OCI-LY7 (cell line): ENCODE results near the gene PCDHB8. TPM values are rescaled to one million over a fixed set of nuclear protein-coding genes. Genes with fewer than 3 reads are reported as not detected.
"Not testable (repeated sequence)": the region's sequence is repeated elsewhere in the genome, so short reads cannot be mapped to it uniquely, and the experiment has no call there.

ENCODE experiments used
- BruUV-seq: library from RNA; stranded (reverse); fragments of 400-500 nt; replicated peaks from 2 replicates; lab custom pipeline; 2021; lab: Mats Ljungman, UMichigan
- CTCF ChIA-PET: fragments of 300-600 bp; sonication (Branson Sonifier 250); formaldehyde crosslinking; loops from one replicate; lab custom pipeline; 2022; ENCODE audit warnings: antibody characterized with exemption; ENCODE audit not compliant: unreplicated experiment; lab: Charles Lee
- POLR2A ChIA-PET: fragments of 300-600 bp; sonication (Branson Sonifier 250); formaldehyde crosslinking; loops from one replicate; lab custom pipeline; 2022; ENCODE audit warnings: antibody characterized with exemption; lab: Charles Lee
- DNase-seq: peaks from one replicate; pipeline ENCODE4 v3.0.0-alpha.2; 2015; ENCODE audit warnings: low spot score
- H2AFZ ChIP-seq: fragments of 200-600 bp; sonication (generic), shearing (Covaris generic); 2 replicates; pipeline ENCODE4 v1.6.1; 2014; ENCODE audit warnings: mild to moderate bottlenecking, antibody characterized with exemption, low read length, moderate library complexity
- H3K27ac ChIP-seq: fragments of 200-600 bp; sonication (generic); 2 replicates; pipeline ENCODE4 v1.5.1; 2014; ENCODE audit warnings: mixed run types, low read depth, mild to moderate bottlenecking, moderate library complexity, low read length, inconsistent platforms; ENCODE audit not compliant: poor library complexity, severe bottlenecking
- H3K36me3 ChIP-seq: fragments of 200-600 bp; sonication (generic); 2 replicates; pipeline ENCODE4 v1.6.1; 2014; ENCODE audit warnings: mild to moderate bottlenecking, antibody characterized with exemption, low read length, moderate library complexity, mixed read lengths; ENCODE audit not compliant: insufficient read depth
- H3K4me1 ChIP-seq: fragments of 200-600 bp; sonication (generic); 2 replicates; pipeline ENCODE4 v1.5.1; 2014; ENCODE audit warnings: mild to moderate bottlenecking, low read length; ENCODE audit not compliant: insufficient read depth, poor library complexity, severe bottlenecking
- H3K4me2 ChIP-seq: fragments of 200-600 bp; sonication (generic); 2 replicates; pipeline ENCODE4 v1.6.1; 2014; ENCODE audit warnings: mild to moderate bottlenecking, low read length
- H3K4me3 ChIP-seq: fragments of 200-600 bp; sonication (generic); 2 replicates; pipeline ENCODE4 v1.5.1; 2014; ENCODE audit warnings: mild to moderate bottlenecking, low read depth, low read length; ENCODE audit not compliant: poor library complexity, severe bottlenecking
- H3K79me2 ChIP-seq: fragments of 200-600 bp; sonication (generic); 2 replicates; pipeline ENCODE4 v1.6.1; 2016; ENCODE audit warnings: low read depth, mild to moderate bottlenecking, low read length, moderate library complexity, mixed read lengths; ENCODE audit not compliant: insufficient read depth
- H3K9me2 ChIP-seq: fragments of 200-600 bp; sonication (generic); 2 replicates; pipeline ENCODE4 v1.6.1; 2016; ENCODE audit warnings: mild to moderate bottlenecking, low read length, mixed read lengths; ENCODE audit not compliant: insufficient read depth
- H3K9me3 ChIP-seq: fragments of 200-600 bp; sonication (generic); 2 replicates; pipeline ENCODE4 v1.6.1; 2014; ENCODE audit warnings: mild to moderate bottlenecking, mixed run types, low read length, mixed read lengths
- H4K20me1 ChIP-seq: fragments of 200-600 bp; sonication (generic); 2 replicates; pipeline ENCODE4 v1.6.1; 2014; ENCODE audit warnings: mild to moderate bottlenecking, antibody characterized with exemption, low read length, moderate library complexity, mixed read lengths; ENCODE audit not compliant: insufficient read depth
- CTCF ChIP-seq: fragments of 200-600 bp; sonication (generic); conservative IDR thresholded peaks from 2 replicates; pipeline ENCODE4 v1.5.1; 2014; ENCODE audit warnings: mild to moderate bottlenecking, antibody characterized with exemption, low read length, moderate library complexity, mixed read lengths
- EZH2phosphoT487 ChIP-seq: fragments of 200-600 bp; sonication (generic); IDR thresholded peaks from 2 replicates; pipeline ENCODE4 v1.6.1; 2018; ENCODE audit warnings: low read depth, borderline replicate concordance, mild to moderate bottlenecking, mixed run types, antibody characterized with exemption, low read length, moderate library complexity, mixed read lengths
- intact Hi-C: fragments of 100-400 bp; cut with micrococcal nuclease; formaldehyde crosslinking; loops from one replicate; pipeline ENCODE4 v1.10.0; 2022; ENCODE audit not compliant: unreplicated experiment
- total RNA-seq, 2 experiments: library from RNA; depleted of rRNA in 1 of 2; stranded (reverse); fragments of >200 nt in 1 of 2; shearing (Covaris generic) in 1 of 2; gene quantifications; 2 replicates each; pipeline ENCODE4 v1.2.3, GENCODE V29; 2014 to 2022

Gene PCDHB8
- total RNA-seq, 2 experiments from 2014 or later = not detected

DNA sequence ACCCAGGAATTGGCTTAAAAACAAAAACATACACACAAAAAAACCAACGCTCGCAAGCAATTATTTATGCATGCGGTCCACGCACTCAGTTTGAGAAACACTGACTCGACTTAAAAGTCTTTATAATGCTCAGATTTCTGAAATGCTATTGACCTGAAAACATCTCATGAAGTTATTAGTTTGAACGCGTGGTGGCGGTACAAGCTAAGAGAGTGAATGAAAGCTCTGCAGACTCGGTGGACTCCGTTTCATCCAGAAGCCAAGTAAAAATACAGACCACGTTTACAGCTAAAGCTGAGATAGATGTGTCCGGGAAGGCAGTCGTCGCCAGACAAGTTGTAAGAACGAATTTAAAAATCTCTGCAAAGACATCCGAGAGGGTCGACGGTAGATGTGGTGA is 27.8 kb upstream of the PCDHB8 start, which contains the start of gene PCDHB6:
Gene PCDHB6 (plus strand): TSS at position 246 of the 400 bp plus-strand sequence. CDS start 201 bp downstream, outside the sequence.
- CTCF ChIA-PET = no interaction called here
- H3K36me3 ChIP-seq = no peaks in the 10 kb centered on the region
- TF ChIP-seq EZH2phosphoT487 (no peak), CTCF (peak; percentile 53)
- no peaks in the 10 kb centered on the region for H3K9me3 ChIP-seq
- no peak for DNase-seq
- no peak within 1 kb of the TSS for H2AFZ ChIP-seq
- no peaks in the 10 kb centered on the region for H3K4me1 ChIP-seq
- no peak within 1 kb of the TSS for H3K4me3 ChIP-seq
- no peaks in the 10 kb centered on the region for H3K9me2 ChIP-seq
- H3K4me2 ChIP-seq = no peak within 1 kb of the TSS
- no peaks in the 10 kb centered on the region for H3K79me2 ChIP-seq
- no peaks in the 10 kb centered on the region for H4K20me1 ChIP-seq
- POLR2A ChIA-PET = no interaction called here
- intact Hi-C loops = no loop called here
- no peak within 1 kb of the TSS for H3K27ac ChIP-seq
- BruUV-seq = no TSS peak

GRCh38 chr5:141150224-141150992 is 27.2 kb upstream of the PCDHB8 start:
- no peaks in the 10 kb centered on the region for H3K79me2 ChIP-seq
- H4K20me1 ChIP-seq = no peaks in the 10 kb centered on the region
- H2AFZ ChIP-seq = no peak overlapping the region
- H3K4me1 ChIP-seq = no peaks in the 10 kb centered on the region
- H3K36me3 ChIP-seq = no peaks in the 10 kb centered on the region
- no peak overlapping the region for H3K4me3 ChIP-seq
- no peak overlapping the region for H3K27ac ChIP-seq
- CTCF ChIA-PET = no interaction called here
- no TSS peak for BruUV-seq
- no peaks in the 10 kb centered on the region for H3K9me2 ChIP-seq
- DNase-seq = no peak
- H3K4me2 ChIP-seq = no peak overlapping the region
- POLR2A ChIA-PET = no interaction called here
- intact Hi-C loops = no loop called here
- TF ChIP-seq CTCF (no peak), EZH2phosphoT487 (no peak)
- H3K9me3 ChIP-seq = no peaks in the 10 kb centered on the region

DNA sequence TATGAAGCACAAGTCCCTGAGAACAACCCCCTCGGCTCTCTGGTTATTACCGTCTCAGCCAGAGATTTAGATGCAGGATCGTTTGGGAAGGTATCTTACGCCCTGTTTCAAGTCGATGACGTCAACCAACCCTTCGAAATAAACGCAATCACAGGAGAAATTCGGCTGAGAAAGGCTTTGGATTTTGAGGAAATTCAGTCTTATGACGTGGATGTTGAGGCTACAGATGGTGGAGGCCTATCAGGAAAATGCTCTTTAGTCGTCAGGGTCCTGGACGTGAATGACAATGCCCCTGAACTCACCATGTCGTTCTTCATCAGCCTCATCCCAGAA is 26.6 kb upstream of the PCDHB8 start:
- H2AFZ ChIP-seq = no peak overlapping the region
- no peak overlapping the region for H3K4me3 ChIP-seq
- H3K4me2 ChIP-seq = no peak overlapping the region
- H3K4me1 ChIP-seq = no peaks in the 10 kb centered on the region
- no peaks in the 10 kb centered on the region for H3K9me3 ChIP-seq
- H3K79me2 ChIP-seq = no peaks in the 10 kb centered on the region
- H4K20me1 ChIP-seq = no peaks in the 10 kb centered on the region
- CTCF ChIA-PET = no interaction called here
- no peak overlapping the region for H3K27ac ChIP-seq
- no peaks in the 10 kb centered on the region for H3K9me2 ChIP-seq
- BruUV-seq = no TSS peak
- DNase-seq = no peak
- POLR2A ChIA-PET = no interaction called here
- TF ChIP-seq CTCF (no peak), EZH2phosphoT487 (no peak)
- H3K36me3 ChIP-seq = no peaks in the 10 kb centered on the region
- intact Hi-C loops = no loop called here

- H3K4me3 ChIP-seq, BruUV-seq, H3K9me3 ChIP-seq, H4K20me1 ChIP-seq, H2AFZ ChIP-seq, H3K79me2 ChIP-seq, intact Hi-C loops, H3K4me2 ChIP-seq, H3K9me2 ChIP-seq, H3K36me3 ChIP-seq, H3K27ac ChIP-seq, POLR2A ChIA-PET, CTCF ChIA-PET, H3K4me1 ChIP-seq, DNase-seq: not testable (repeated sequence)
Measured at GRCh38 chr5:141151632-141152031, 26.0 kb upstream of the PCDHB8 start.
